Cerebellar nuclear complex (tissue), 1 donor: ENCODE measurements around the gene CDX2.

ENCODE experiments used
- DNase-seq, 2 experiments: peaks; one replicate each; lab custom pipeline; 2025; lab: John Stamatoyannopoulos, UW

Gene CDX2

DNA sequence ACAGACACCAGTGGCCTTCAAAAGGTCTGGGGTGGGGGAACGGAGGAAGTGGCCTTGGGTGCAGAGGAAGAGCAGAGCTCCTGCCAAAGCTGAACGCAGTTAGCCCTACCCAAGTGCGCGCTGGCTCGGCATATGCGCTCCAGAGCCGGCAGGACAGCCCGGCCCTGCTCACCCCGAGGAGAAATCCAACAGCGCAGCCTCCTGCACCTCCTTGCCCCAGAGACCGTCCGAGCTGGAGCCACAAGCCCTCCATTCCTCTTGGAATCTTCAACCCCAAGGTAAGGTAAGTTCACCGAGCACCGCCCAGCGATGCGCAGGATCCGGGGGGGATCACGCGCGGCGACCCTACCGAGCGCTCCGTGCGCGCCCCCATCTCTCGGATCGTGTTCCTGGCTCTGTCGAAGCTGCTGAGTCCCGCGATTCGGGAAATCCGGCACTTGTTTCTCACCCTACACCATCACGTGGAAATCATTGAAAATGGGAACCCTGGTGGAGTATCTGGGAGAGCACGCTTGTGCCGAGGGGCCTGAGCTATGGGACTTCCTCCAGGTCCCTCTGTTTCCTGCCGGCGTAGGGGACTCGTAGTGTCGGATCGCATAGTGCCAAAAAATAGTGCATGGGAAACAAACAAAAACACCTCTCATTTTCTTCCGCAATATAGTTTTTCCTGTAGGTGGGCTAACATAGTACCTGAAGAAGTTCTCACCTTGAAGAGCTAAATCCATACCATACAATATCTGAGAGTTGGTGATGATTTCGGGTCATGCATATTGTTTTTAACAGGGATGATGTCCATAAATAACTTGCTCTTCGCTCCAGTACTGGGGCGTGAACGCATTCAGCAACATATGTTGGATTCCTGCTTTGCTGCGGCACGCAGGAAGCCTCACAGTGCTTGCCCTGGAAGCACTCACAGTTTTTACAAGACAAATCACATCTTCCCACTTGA lies 40.0 kb downstream of the CDX2 start:
- DNase-seq: no peak

DNA sequence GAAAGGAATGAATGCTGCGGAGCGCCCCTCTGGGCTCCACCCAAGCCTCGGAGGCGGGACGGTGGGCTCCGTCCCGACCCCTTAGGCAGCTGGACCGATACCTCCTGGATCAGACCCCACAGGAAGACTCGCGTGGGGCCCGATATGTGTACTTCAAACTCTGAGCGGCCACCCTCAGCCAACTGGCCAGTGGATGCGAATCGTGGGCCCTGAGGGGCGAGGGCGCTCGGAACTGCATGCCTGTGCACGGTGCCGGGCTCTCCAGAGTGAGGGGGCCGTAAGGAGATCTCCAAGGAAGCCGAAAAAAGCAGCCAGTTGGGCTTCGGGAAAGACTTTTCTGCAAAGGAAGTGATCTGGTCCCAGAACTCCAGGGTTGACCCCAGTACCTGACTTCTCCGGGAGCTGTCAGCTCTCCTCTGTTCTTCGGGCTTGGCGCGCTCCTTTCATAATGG lies 40.7 kb downstream of the CDX2 start:
- DNase-seq: no peak

- no peak for DNase-seq
These were observed 41.4 kb downstream of the CDX2 start for GRCh38 chr13:27927444-27928352.

DNA sequence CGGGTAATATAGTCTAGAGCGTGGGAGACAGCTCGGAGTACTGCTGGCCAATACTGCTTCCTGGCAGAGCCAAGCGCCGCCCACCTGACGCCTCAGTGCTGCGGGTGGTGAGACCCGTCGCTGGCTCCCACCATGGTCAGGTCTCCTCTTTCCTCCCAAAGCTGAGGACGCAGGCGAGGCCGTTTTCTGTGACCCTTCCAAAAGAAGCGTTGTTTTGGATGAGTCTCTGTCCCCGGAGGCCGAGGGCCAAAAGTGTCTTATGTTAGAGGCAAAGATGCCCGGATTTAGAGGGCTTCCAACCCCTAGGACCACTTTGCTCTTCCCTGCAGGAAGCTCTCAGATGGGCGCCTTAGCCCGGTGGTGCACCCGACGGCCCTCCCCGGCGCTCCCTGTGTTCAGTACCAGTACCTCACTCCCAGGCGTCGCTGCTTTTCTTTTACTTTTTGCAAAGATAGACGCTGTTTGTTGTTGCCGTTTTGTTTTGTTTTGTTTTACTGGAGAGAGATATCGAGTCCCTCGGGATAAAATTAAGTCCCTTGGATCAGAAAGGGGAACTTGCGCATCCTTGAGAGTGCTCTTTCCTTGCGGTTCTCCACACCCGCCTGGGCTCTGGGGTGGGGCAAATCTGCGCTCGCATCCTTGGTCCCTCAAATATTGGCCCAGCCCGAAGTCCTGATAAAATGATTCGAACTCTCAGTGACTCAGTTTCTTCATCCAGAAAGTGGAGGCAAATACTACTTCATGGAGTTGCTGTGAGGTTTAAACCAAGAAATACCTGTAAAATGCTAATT lies 42.3 kb downstream of the CDX2 start:
- no peak for DNase-seq

DNA sequence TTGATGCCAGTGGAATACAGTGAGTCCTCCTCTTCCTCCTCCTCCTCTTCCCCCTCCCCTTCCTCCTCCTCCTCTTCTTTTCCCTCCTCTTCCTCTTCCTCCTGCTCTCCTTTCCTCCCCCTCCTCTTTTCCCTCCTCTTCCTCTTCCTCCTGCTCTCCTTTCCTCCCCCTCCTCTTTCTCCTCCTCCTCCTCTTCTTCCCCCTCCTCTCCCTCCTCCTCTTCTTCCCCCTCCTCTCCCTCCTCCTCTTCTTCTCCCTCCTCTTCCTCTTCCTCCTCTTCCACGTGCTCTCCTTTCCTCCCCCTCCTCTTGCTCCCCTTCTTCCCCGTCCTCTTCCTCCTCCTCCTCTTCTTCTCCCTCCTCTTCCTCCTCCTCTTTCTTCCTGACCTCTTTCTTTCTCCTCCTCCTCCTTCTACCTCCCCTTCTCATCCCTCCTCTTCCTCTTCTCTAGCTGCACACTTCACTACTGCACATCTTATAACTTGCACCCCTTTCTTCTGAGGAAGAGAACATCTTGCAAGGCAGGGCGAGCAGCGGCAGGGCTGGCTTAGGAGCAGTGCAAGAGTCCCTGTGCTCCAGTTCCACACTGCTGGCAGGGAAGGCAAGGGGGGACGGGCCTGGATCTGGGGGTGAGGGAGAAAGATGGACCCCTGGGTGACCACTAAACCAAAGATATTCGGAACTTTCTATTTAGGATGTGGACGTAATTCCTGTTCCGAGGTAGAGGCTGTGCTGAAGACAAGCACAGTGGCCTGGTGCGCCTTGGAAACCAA lies 43.7 kb downstream of the CDX2 start:
- DNase-seq: no peak

GRCh38 chr13:27924529-27925141 lies 44.5 kb downstream of the CDX2 start:
- DNase-seq: no peak

DNA sequence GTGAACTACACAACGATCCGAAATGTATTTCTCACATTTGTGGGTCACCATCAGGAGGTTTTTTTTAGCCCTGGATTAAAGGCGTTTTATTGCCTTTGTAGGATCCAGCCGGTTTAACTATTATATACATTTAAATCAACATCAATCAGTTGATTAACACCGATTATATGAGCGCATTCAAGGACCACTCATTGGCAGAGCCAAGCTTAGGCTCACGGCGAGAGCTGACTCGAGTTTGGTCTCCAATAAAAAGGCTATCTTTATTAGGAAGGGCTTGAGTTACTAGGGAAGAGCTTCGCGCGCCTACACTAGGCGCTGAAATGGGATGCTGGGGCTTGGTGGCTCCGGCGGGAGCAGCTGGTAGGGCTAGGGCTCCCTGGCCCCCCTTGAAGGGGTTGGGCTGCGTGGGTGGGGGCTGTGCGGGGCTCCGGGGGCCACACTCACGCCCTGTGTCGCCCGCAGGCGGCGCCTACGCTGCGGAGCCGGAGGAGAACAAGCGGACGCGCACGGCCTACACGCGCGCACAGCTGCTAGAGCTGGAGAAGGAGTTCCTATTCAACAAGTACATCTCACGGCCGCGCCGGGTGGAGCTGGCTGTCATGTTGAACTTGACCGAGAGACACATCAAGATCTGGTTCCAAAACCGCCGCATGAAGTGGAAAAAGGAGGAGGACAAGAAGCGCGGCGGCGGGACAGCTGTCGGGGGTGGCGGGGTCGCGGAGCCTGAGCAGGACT lies 45.2 kb downstream of the CDX2 start:
- no peak for DNase-seq

DNA sequence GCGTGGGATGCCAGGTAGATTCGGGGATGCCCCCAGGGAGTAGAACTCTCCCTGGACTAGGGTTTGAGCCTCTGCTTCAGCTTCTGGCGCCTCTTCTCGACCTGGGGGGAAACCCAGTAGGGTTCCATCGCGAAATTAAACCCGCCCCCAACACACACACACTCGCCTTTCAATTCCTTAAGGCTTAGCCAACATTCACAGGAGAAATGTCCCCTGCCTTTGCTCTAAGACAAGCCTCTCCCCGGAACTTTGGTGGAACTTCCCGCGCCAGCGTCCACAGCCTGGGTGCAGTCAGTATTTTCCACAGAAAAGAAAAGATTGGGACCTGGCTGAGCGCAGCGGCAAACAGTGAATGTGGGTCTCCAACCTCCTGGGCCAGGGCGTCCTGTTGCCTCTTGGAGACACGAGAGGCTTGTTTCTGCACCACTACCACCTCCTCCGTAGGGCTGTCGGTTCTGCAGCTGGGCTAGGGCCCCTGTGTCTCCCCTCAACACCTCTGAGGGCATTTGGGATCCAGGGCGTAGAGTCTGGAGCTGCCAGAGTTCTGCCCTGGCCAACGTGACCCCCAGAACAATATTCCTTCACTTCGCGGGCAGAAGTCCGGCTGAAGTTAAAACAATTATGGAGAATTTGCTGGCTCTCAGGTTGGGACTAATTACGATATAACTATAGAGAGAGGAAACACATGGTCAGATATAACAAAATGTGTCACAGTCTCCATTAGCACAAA lies 46.1 kb downstream of the CDX2 start:
- DNase-seq: no peak

DNA sequence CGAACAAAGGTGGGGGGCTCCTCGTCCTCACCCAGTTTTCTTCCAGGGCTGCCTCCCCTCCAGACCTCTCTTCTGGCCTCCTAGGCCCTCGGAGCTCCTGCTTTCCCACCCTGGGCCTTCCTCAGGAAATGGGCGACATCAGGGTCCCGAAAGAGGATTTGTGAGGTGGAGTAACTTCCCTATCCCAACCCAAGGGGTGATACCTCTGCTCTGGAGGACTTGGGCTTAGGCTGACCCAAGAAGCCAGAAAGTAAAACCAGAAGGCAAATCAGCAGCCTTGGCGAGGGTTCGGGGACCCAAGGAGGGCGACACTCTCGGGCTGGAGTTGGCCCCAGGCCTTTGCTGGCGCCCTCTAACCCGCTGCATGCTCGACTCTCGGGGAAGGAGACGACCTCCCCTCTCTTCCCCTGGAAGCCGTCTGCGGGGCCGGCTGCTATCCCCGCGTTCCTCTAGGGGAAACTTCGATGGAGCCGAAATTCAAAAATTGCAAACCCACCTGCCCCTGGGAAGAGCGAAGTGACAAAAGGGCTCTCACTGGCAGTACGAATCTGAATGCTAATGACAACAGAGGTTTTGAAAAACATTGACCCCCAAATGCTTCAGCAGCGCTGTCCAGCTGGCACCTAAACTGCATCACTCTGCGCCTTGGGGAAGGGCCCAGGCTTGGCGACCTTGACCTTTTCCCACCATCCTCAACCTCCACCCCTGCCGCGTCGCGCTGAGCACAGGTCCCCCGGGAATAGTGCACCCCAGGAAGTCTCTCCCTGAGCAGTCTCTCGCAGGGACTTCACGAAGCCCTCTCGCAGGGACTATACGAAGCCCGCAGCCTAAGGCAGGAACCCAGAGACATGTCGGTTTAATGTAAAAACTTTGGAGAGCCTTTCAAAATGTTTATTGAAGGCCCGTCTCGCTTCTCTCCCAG lies 46.9 kb downstream of the CDX2 start:
- no peak for DNase-seq

GRCh38 chr13:27921421-27921960 lies 47.6 kb downstream of the CDX2 start:
- no peak for DNase-seq

GRCh38 chr13:27920677-27921420 lies 48.3 kb downstream of the CDX2 start:
- DNase-seq: no peak

DNA sequence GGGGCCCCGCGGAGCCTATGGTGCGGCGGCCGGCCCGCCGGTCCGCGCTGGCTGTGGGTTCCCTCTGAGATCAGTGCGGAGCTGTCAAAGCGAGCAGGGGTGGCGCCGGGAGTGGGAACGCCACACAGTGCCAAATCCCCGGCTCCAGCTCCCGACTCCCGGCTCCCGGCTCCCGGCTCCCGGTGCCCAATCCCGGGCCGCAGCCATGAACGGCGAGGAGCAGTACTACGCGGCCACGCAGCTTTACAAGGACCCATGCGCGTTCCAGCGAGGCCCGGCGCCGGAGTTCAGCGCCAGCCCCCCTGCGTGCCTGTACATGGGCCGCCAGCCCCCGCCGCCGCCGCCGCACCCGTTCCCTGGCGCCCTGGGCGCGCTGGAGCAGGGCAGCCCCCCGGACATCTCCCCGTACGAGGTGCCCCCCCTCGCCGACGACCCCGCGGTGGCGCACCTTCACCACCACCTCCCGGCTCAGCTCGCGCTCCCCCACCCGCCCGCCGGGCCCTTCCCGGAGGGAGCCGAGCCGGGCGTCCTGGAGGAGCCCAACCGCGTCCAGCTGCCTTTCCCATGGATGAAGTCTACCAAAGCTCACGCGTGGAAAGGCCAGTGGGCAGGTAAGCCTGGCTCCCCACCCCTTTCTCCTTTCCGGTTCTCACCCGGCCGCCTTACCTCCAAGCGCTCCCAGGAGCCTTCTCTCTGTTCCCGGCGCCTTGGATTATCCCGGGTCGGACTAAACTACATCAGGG lies 49.0 kb downstream of the CDX2 start, which contains the start of gene PDX1:
Gene PDX1 (plus strand): TSS at position 67 of the 743 bp plus-strand sequence. CDS start 139 bp downstream, at position 206.
- DNase-seq: no peak

GRCh38 chr13:27919659-27919933 lies 49.5 kb downstream of the CDX2 start:
- DNase-seq: no peak

- DNase-seq: no peak
These were observed 50.0 kb downstream of the CDX2 start for GRCh38 chr13:27918918-27919658.

- DNase-seq: no peak
These were observed 50.8 kb downstream of the CDX2 start for GRCh38 chr13:27918041-27918917.
